Measurements from ENCODE around the gene HSD17B12.
A peak's percentile ranks its signal among the peaks of the same experiment; 100 is the strongest.

The HSD17B12 gene

GRCh38 chr11:43797337-43797736, 116.8 kb downstream of the HSD17B12 start:
- no peak overlapping the region for H3K4me2 ChIP-seq (ENCODE audit: low read length)
- H3K27me3 ChIP-seq (ENCODE audit: insufficient read depth, low read length): no peaks in the 10 kb centered on the region
- no peaks in the 10 kb centered on the region for H3K4me1 ChIP-seq (ENCODE audit: insufficient read depth, low read length, severe bottlenecking)
- no peak overlapping the region for H2AFZ ChIP-seq (ENCODE audit: low read length)
- H3K79me2 ChIP-seq (ENCODE audit: insufficient read depth, low read length): no peaks in the 10 kb centered on the region
- H4K20me1 ChIP-seq (ENCODE audit: insufficient read depth, low read length): no peaks in the 10 kb centered on the region
- peaks cover 13% of the 10 kb centered on the region; the same call in 1 of the 2 replicates for H3K36me3 ChIP-seq (ENCODE audit: insufficient read depth, low read length)
- H3K27ac ChIP-seq (ENCODE audit: low read depth, low read length, poor library complexity, severe bottlenecking): no peak overlapping the region
- no peaks in the 10 kb centered on the region for H3K9me2 ChIP-seq (ENCODE audit: low read depth, low read length)
- H3K9me3 ChIP-seq (ENCODE audit: low read length): no peaks in the 10 kb centered on the region
- no peak overlapping the region for H3K4me3 ChIP-seq (ENCODE audit: low read depth, low read length, poor library complexity, severe bottlenecking)
- H3F3A ChIP-seq (ENCODE audit: insufficient read depth, low read length): no peaks in the 10 kb centered on the region
- H3K9ac ChIP-seq (ENCODE audit: low read length): no peak overlapping the region
- no peak for TF ChIP-seq EZH2 (IDR thresholded peaks at IDR 0.05; ENCODE audit: borderline replicate concordance, low read length)
- TF ChIP-seq, protein P1, sequence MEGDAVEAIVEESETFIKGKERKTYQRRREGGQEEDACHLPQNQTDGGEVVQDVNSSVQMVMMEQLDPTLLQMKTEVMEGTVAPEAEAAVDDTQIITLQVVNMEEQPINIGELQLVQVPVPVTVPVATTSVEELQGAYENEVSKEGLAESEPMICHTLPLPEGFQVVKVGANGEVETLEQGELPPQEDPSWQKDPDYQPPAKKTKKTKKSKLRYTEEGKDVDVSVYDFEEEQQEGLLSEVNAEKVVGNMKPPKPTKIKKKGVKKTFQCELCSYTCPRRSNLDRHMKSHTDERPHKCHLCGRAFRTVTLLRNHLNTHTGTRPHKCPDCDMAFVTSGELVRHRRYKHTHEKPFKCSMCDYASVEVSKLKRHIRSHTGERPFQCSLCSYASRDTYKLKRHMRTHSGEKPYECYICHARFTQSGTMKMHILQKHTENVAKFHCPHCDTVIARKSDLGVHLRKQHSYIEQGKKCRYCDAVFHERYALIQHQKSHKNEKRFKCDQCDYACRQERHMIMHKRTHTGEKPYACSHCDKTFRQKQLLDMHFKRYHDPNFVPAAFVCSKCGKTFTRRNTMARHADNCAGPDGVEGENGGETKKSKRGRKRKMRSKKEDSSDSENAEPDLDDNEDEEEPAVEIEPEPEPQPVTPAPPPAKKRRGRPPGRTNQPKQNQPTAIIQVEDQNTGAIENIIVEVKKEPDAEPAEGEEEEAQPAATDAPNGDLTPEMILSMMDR (IDR thresholded peaks at IDR 0.05; ENCODE audit: low read length): no peak

GRCh38 chr11:43797866-43798265, 117.3 kb downstream of the HSD17B12 start:
- Histone ChIP-seq H3K27me3 (ENCODE audit: insufficient read depth, low read length) (no peaks in the 10 kb centered on the region), H3K36me3 (ENCODE audit: insufficient read depth, low read length) (peaks cover 13% of the 10 kb centered on the region; the same call in 1 of the 2 replicates), H3F3A (ENCODE audit: insufficient read depth, low read length) (no peaks in the 10 kb centered on the region), H3K4me1 (ENCODE audit: insufficient read depth, low read length, severe bottlenecking) (no peaks in the 10 kb centered on the region), H3K9me2 (ENCODE audit: low read depth, low read length) (no peaks in the 10 kb centered on the region), H2AFZ (ENCODE audit: low read length) (no peak overlapping the region), H4K20me1 (ENCODE audit: insufficient read depth, low read length) (no peaks in the 10 kb centered on the region), H3K27ac (ENCODE audit: low read depth, low read length, poor library complexity, severe bottlenecking) (no peak overlapping the region), H3K79me2 (ENCODE audit: insufficient read depth, low read length) (no peaks in the 10 kb centered on the region), H3K9me3 (ENCODE audit: low read length) (no peaks in the 10 kb centered on the region), H3K4me3 (ENCODE audit: low read depth, low read length, poor library complexity, severe bottlenecking) (no peak overlapping the region), H3K9ac (ENCODE audit: low read length) (no peak overlapping the region), H3K4me2 (ENCODE audit: low read length) (no peak overlapping the region)
- TF ChIP-seq EZH2 (IDR thresholded peaks at IDR 0.05; ENCODE audit: borderline replicate concordance, low read length): no peak
- TF ChIP-seq, protein P1 (IDR thresholded peaks at IDR 0.05; ENCODE audit: low read length): no peak

DNA sequence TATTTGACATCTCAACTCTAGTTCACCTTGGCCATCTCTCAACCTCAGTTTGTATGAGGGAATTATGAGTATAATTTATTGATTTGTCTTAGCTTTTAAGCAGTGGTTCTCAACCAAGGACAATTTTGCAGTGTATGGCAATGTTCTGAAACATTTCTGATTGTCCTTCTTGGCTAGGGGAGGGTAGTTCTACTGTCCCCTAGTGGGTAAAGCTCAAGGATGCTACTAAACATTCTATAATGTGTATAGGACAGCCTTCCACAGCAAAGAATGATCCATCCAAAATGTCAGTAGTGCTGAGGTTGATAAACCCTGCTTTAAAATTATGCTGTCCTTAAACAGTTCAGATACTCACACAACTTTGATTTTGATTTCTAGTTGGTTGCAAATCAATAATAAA, 122.0 kb downstream of the HSD17B12 start:
- H3K4me1 ChIP-seq (ENCODE audit: insufficient read depth, low read length, severe bottlenecking): no peaks in the 10 kb centered on the region
- H3K9me3 ChIP-seq (ENCODE audit: low read length): no peaks in the 10 kb centered on the region
- H4K20me1 ChIP-seq (ENCODE audit: insufficient read depth, low read length): no peaks in the 10 kb centered on the region
- H3K9me2 ChIP-seq (ENCODE audit: low read depth, low read length): no peaks in the 10 kb centered on the region
- no peak overlapping the region for H3K9ac ChIP-seq (ENCODE audit: low read length)
- no peaks in the 10 kb centered on the region for H3K27me3 ChIP-seq (ENCODE audit: insufficient read depth, low read length)
- H2AFZ ChIP-seq (ENCODE audit: low read length): no peak overlapping the region
- H3K27ac ChIP-seq (ENCODE audit: low read depth, low read length, poor library complexity, severe bottlenecking): no peak overlapping the region
- TF ChIP-seq EZH2 (IDR thresholded peaks at IDR 0.05; ENCODE audit: borderline replicate concordance, low read length): no peak
- TF ChIP-seq, protein P1 (IDR thresholded peaks at IDR 0.05; ENCODE audit: low read length): peak; percentile 39; the same call in 1 of the 2 replicates
- H3K36me3 ChIP-seq (ENCODE audit: insufficient read depth, low read length): peaks cover 32% of the 10 kb centered on the region
- no peak overlapping the region for H3K4me2 ChIP-seq (ENCODE audit: low read length)
- H3F3A ChIP-seq (ENCODE audit: insufficient read depth, low read length): no peaks in the 10 kb centered on the region
- H3K79me2 ChIP-seq (ENCODE audit: insufficient read depth, low read length): no peaks in the 10 kb centered on the region
- H3K4me3 ChIP-seq (ENCODE audit: low read depth, low read length, poor library complexity, severe bottlenecking): no peak overlapping the region

All from OCI-LY1 (cell line).